HFF-Myc (cell line): ENCODE results near the gene BRINP2.
"Not testable (repeated sequence)": the region's sequence is repeated elsewhere in the genome, so short reads cannot be mapped to it uniquely, and the experiment has no call there.

ENCODE experiments used
- DNase-seq: peaks from one replicate; pipeline ENCODE4 v3.0.0-alpha.2; 2011; ENCODE audit warnings: low read depth; ENCODE audit errors: extremely low read depth
- H3K4me3 ChIP-seq: replicated peaks from 2 replicates; pipeline ENCODE4 v1.5.1; 2011; ENCODE audit warnings: low read depth, mild to moderate bottlenecking, control low read depth, low read length
- CTCF ChIP-seq: IDR thresholded peaks from 2 replicates; pipeline ENCODE4 v1.5.1; 2012; ENCODE audit warnings: mild to moderate bottlenecking, low read depth, low read length, control low read depth; ENCODE audit errors: missing control alignments

Gene BRINP2

GRCh38 chr1:177310326-177310725, 139.6 kb downstream of the BRINP2 start:
- no peak for TF ChIP-seq CTCF
- DNase-seq: no peak
- no peak overlapping the region for H3K4me3 ChIP-seq

DNA sequence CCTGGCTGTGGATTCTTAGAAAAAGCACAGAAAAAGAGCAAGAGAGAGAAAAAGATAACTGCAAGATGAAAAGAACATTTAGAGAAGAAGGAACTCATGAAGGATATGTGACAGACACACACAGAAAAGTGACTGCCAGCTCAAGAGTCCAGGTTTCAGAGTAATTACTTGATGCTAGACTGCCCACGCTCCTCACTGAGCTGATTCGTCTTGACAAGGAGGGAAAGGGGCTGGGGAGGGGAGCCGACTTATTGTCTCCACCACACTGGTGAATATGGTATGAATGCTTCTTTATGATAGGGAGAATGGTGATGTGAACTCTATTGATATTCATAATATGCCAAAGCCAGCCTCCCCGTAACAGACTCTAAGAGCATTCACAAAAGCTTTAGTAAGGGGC, 140.4 kb downstream of the BRINP2 start:
- H3K4me3 ChIP-seq: no peak overlapping the region
- TF ChIP-seq CTCF: no peak
- DNase-seq: no peak

- no peak for DNase-seq
- no peak for TF ChIP-seq CTCF
- no peak overlapping the region for H3K4me3 ChIP-seq
These were observed 140.8 kb downstream of the BRINP2 start for GRCh38 chr1:177311586-177311985.

- no peak overlapping the region for H3K4me3 ChIP-seq
- DNase-seq: no peak
- TF ChIP-seq CTCF: no peak
These were observed 144.5 kb downstream of the BRINP2 start for GRCh38 chr1:177315261-177315660.

DNA sequence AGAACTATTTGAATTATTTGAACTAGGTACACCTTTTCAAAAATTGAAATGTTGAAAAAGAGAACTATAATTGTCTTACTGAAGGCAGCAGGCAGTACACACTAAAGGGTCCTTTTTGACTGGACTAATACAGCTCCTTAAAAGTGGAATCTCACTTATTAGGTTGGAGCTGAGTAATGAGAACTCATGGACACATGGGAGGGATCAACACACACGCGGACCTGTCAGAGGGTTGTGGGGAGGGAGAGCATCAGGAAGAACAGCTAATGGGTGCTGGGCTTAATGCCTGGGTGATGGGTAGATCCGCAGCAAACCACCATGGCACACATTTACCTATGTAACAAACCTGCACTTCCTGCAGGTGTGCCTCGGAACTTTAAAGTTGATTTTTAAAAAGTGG, 145.0 kb downstream of the BRINP2 start:
- no peak for DNase-seq
- TF ChIP-seq CTCF: no peak
- no peak overlapping the region for H3K4me3 ChIP-seq

- not testable (repeated sequence) for DNase-seq, H3K4me3 ChIP-seq
These were observed 150.7 kb downstream of the BRINP2 start for GRCh38 chr1:177321434-177321833.

- DNase-seq: no peak
- H3K4me3 ChIP-seq: no peak overlapping the region
- no peak for TF ChIP-seq CTCF
These were observed 157.5 kb downstream of the BRINP2 start for GRCh38 chr1:177328251-177328650.
